Stimulated activated CD4-positive, alpha-beta T cell treated with anti-CD3 and anti-CD28 coated beads, Interleukin-4, amount 100 ng/mL, for 48 hours (primary cell): ENCODE measurements around the gene THAP6.
A peak's percentile ranks its signal among the peaks of the same experiment; 100 is the strongest.
"Not testable (repeated sequence)": the region's sequence is repeated elsewhere in the genome, so short reads cannot be mapped to it uniquely, and the experiment has no call there.

ENCODE experiments used
- DNase-seq, 2 donors: peaks; one replicate each; pipeline ENCODE4 v3.0.0-alpha.2; 2020; ENCODE audit warnings: low read depth in 2 of 2

Gene THAP6

GRCh38 chr4:75514131-75514948 is at the start of gene THAP6, which contains the start of gene RCHY1:
Gene THAP6 (plus strand): TSS chr4:75514473. CDS start chr4:75515453, 980 bp downstream.
Gene RCHY1 (minus strand): TSS chr4:75514403. CDS start chr4:75514286, 117 bp downstream.
- DNase-seq = peak; percentile 88 to 90

GRCh38 chr4:75469896-75470295 is 44.4 kb upstream of the THAP6 start:
- no peak for DNase-seq

- DNase-seq = no peak
These were observed 43.5 kb upstream of the THAP6 start for GRCh38 chr4:75470738-75471137.

GRCh38 chr4:75477201-75477600 is 37.1 kb upstream of the THAP6 start:
- DNase-seq = no peak

- DNase-seq = no peak
These were observed 30.1 kb upstream of the THAP6 start for GRCh38 chr4:75484190-75484589.

- no peak for DNase-seq
These were observed 24.1 kb upstream of the THAP6 start for GRCh38 chr4:75490155-75490554.

GRCh38 chr4:75494563-75494962 is 19.7 kb upstream of the THAP6 start:
- DNase-seq = no peak

- DNase-seq = no peak
These were observed 18.8 kb upstream of the THAP6 start for GRCh38 chr4:75495476-75495875.

- DNase-seq = no peak
These were observed 17.9 kb upstream of the THAP6 start for GRCh38 chr4:75496406-75496805.

GRCh38 chr4:75497133-75497532 is 17.1 kb upstream of the THAP6 start:
- no peak for DNase-seq

- no peak for DNase-seq
These were observed 16.2 kb upstream of the THAP6 start for GRCh38 chr4:75498041-75498440.

- no peak for DNase-seq
These were observed 14.4 kb upstream of the THAP6 start for GRCh38 chr4:75499900-75500299.

- no peak for DNase-seq
These were observed 11.6 kb upstream of the THAP6 start for GRCh38 chr4:75502671-75503070.

GRCh38 chr4:75505630-75506029 is 8.6 kb upstream of the THAP6 start:
- no peak for DNase-seq

GRCh38 chr4:75509592-75509991 is 4.7 kb upstream of the THAP6 start:
- not testable (repeated sequence) for DNase-seq

- no peak for DNase-seq
These were observed 2.4 kb upstream of the THAP6 start for GRCh38 chr4:75511841-75512240.

GRCh38 chr4:75512386-75513211 is 1.7 kb upstream of the THAP6 start:
- no peak for DNase-seq

GRCh38 chr4:75513526-75514130 is 645 bp upstream of the THAP6 start:
- DNase-seq = no peak

GRCh38 chr4:75514949-75515612 is 808 bp downstream of the THAP6 start:
- DNase-seq = no peak

GRCh38 chr4:75516144-75516543 is 1.9 kb downstream of the THAP6 start:
- DNase-seq = no peak

GRCh38 chr4:75519452-75519851 is 5.2 kb downstream of the THAP6 start:
- not testable (repeated sequence) for DNase-seq

GRCh38 chr4:75525086-75525485 is 10.8 kb downstream of the THAP6 start:
- DNase-seq = no peak
